ENCODE measurements around the gene ZNF423.

ZNF423 gene

DNA sequence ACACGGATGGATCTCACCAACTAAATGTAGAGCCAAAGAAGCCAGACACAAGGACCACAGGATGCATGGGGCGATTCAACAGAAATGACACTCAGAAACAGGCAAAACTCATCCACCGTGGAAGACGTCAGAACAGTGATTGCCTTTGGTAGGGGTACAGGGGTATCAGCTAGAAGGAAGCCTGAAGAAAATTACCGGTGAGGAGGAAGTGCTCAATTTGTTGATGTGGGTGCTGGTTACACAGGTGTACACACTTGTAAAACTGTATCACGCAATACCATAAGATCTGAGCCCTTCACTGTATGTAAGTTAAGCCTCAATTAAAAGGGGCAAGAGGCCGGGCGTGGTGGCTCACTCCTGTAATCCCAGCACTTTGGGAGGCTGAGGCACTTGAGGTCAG is 256.2 kb downstream of the ZNF423 start:
- ChIA-PET POLR2A (no interaction called here), CTCF (no interaction called here)
- TF ChIP-seq ELF4 (IDR thresholded peaks at IDR 0.05) (no peak), TARDBP (IDR thresholded peaks at IDR 0.05) (no peak), CTBP1 (IDR thresholded peaks at IDR 0.05; ENCODE audit: borderline replicate concordance) (no peak), ARNT (IDR thresholded peaks at IDR 0.05) (no peak), HDGF (IDR thresholded peaks at IDR 0.05; ENCODE audit: borderline replicate concordance) (no peak), BHLHE40 (IDR thresholded peaks at IDR 0.05; ENCODE audit: borderline replicate concordance) (no peak)
- TF ChIP-seq, protein P1, sequence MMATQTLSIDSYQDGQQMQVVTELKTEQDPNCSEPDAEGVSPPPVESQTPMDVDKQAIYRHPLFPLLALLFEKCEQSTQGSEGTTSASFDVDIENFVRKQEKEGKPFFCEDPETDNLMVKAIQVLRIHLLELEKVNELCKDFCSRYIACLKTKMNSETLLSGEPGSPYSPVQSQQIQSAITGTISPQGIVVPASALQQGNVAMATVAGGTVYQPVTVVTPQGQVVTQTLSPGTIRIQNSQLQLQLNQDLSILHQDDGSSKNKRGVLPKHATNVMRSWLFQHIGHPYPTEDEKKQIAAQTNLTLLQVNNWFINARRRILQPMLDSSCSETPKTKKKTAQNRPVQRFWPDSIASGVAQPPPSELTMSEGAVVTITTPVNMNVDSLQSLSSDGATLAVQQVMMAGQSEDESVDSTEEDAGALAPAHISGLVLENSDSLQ (IDR thresholded peaks at IDR 0.05): no peak
- DNase-seq (ENCODE audit: extremely low spot score): no peak

DNA sequence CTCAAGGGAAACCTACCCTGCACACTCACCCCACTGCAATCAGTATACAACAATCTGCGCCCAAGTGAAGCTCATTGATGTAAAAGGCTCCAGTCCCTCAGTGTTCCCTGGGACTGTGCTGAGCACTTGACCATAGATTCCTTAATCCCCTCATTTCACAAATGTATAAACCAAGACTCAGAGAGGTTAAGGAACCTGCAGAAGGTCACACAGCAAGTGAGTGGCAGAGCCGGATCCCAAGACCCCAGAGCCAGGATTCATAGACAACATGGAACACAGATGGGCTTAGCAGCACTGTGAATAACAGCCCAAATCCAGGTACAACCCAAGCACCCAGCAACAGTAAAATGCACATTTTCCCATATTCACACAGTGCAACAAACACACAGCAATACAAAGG is 256.6 kb downstream of the ZNF423 start:
- DNase-seq (ENCODE audit: extremely low spot score): no peak
- POLR2A ChIA-PET: no interaction called here
- TF ChIP-seq NFRKB (IDR thresholded peaks at IDR 0.05): no peak
- no peak for TF ChIP-seq ZNF384 (IDR thresholded peaks at IDR 0.05)
- no peak for TF ChIP-seq LEF1 (IDR thresholded peaks at IDR 0.05; ENCODE audit: borderline replicate concordance)
- no peak for TF ChIP-seq L3MBTL2 (conservative IDR thresholded peaks at IDR 0.05)
- TF ChIP-seq FOXA1 (IDR thresholded peaks at IDR 0.05): no peak
- TF ChIP-seq BHLHE40 (IDR thresholded peaks at IDR 0.05; ENCODE audit: borderline replicate concordance): no peak
- no peak for TF ChIP-seq ARNT (IDR thresholded peaks at IDR 0.05)
- TF ChIP-seq CTBP1 (IDR thresholded peaks at IDR 0.05; ENCODE audit: borderline replicate concordance): no peak
- no peak for TF ChIP-seq ELF4 (IDR thresholded peaks at IDR 0.05)
- no peak for TF ChIP-seq SUZ12 (IDR thresholded peaks at IDR 0.05)
- TF ChIP-seq TARDBP (IDR thresholded peaks at IDR 0.05): no peak
- no peak for TF ChIP-seq FOXM1 (IDR thresholded peaks at IDR 0.05; ENCODE audit: borderline replicate concordance)
- TF ChIP-seq SP1 (IDR thresholded peaks at IDR 0.05): no peak
- TF ChIP-seq, protein P1 (IDR thresholded peaks at IDR 0.05): no peak
- no peak for TF ChIP-seq HDGF (IDR thresholded peaks at IDR 0.05; ENCODE audit: borderline replicate concordance)
- TF ChIP-seq FOXK2 (IDR thresholded peaks at IDR 0.05): no peak
- CTCF ChIA-PET: no interaction called here

DNA sequence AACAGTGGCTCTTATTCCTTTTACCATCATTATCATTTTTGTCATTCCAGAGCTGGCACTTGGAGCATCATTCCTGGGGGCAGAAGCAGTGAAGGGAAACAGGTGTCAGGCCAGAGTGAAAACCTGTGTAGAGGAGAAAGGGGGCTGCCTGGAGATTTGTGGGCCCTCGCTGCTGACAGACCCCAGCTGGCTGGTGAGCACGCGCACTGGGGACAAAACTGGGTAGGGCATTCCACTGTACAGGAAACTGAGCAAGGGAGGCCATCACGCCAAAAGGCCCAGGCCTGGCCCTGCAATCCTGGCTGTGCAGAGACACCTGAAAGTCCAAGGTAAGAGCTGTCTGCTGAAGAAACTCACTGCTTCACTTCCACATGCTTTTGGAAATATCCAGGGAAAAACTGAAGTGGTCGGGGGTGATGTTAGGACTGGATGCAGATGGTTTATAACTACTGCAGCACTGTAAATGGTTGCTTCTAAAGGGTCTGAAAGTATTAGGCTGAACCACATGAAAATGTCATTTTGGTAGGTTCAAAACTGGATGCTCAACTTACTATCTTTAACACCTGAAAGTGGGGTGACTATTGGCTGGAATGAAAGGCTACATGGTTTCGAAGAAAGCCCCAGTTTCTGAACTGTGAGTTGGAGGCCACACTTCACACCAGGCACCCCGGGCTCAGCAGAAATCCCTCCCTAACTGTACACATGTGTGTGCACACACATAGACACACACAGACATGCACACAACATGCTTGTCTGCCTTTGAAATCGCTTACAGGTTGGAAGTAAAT is 257.3 kb downstream of the ZNF423 start:
- POLR2A ChIA-PET: no interaction called here
- CTCF ChIA-PET: no interaction called here
- TF ChIP-seq, protein P1 (IDR thresholded peaks at IDR 0.05): no peak
- TF ChIP-seq SP1 (IDR thresholded peaks at IDR 0.05) (no peak), TARDBP (IDR thresholded peaks at IDR 0.05) (no peak), FOXA1 (IDR thresholded peaks at IDR 0.05) (no peak), FOXM1 (IDR thresholded peaks at IDR 0.05; ENCODE audit: borderline replicate concordance) (no peak), NFRKB (IDR thresholded peaks at IDR 0.05) (no peak), ELF4 (IDR thresholded peaks at IDR 0.05) (no peak), ZNF384 (IDR thresholded peaks at IDR 0.05) (no peak), BHLHE40 (IDR thresholded peaks at IDR 0.05; ENCODE audit: borderline replicate concordance) (no peak), FOXK2 (IDR thresholded peaks at IDR 0.05) (no peak), L3MBTL2 (conservative IDR thresholded peaks at IDR 0.05) (no peak), CTBP1 (IDR thresholded peaks at IDR 0.05; ENCODE audit: borderline replicate concordance) (no peak), SUZ12 (IDR thresholded peaks at IDR 0.05) (no peak), HDGF (IDR thresholded peaks at IDR 0.05; ENCODE audit: borderline replicate concordance) (no peak), LEF1 (IDR thresholded peaks at IDR 0.05; ENCODE audit: borderline replicate concordance) (no peak), ARNT (IDR thresholded peaks at IDR 0.05) (no peak)
- DNase-seq (ENCODE audit: extremely low spot score): no peak

DNA sequence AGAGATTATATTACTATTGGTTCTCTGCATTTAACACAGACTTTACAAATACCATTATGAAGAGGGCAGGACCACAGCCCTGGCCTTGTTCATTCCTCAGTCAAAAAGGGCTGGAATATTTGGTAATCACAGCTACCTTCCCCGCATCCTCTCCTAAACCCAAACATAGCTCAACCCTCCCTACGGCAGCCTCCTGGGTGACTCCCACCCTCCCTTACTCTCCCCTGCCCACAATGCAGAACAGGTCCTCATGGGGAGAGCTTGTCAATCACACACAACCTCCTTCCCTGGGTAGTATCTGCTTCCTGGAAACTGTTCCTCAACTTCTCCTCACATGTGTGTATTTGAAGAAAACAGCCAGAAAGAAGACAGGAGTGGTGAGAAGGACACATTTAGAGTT is 258.1 kb downstream of the ZNF423 start:
- ChIA-PET CTCF (no interaction called here), POLR2A (no interaction called here)
- no peak for DNase-seq (ENCODE audit: extremely low spot score)
- TF ChIP-seq ZNF384 (IDR thresholded peaks at IDR 0.05) (no peak), FOXK2 (IDR thresholded peaks at IDR 0.05) (no peak), SP1 (IDR thresholded peaks at IDR 0.05) (no peak), FOXM1 (IDR thresholded peaks at IDR 0.05; ENCODE audit: borderline replicate concordance) (no peak)

DNA sequence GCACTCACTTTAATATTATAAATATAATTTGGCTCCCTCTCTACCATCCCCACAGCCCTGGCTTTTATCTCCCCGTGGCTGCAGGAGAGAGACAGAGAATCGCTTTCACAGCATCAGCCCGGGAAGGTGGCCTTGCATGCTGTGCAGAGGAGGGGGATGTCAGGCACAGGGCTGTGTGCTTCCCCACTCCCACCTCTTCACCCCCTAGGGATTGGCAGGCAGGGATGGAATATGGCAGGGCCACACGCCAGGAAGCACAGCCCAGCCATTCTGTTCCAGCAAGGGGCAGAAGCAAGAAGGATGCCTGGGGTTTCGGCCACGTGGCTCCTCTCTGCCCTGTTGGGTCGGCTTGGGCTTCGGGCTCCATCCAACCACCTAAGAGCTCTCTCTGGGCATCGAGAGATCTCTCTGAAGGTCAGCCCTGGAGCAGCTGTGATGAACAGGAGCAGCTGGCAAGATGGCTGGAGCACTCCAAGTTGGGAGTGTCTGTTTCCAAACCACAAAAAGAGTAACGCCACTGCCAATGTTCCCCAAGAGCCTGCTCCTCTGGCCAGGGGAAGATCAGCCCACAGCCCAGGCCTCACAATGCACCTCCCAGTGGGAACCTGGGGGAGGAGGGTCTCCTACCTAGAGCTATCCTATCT is 259.1 kb downstream of the ZNF423 start:
- POLR2A ChIA-PET: no interaction called here
- DNase-seq (ENCODE audit: extremely low spot score): no peak
- TF ChIP-seq CTBP1 (IDR thresholded peaks at IDR 0.05; ENCODE audit: borderline replicate concordance) (no peak), HDGF (IDR thresholded peaks at IDR 0.05; ENCODE audit: borderline replicate concordance) (no peak), TARDBP (IDR thresholded peaks at IDR 0.05) (no peak), ELF4 (IDR thresholded peaks at IDR 0.05) (no peak), BHLHE40 (IDR thresholded peaks at IDR 0.05; ENCODE audit: borderline replicate concordance) (no peak), SUZ12 (IDR thresholded peaks at IDR 0.05) (no peak)
- CTCF ChIA-PET: interaction anchor here (1.1 kb wide), 3 partner anchors 13 to 260 kb away, joined by 3 to 8 read pairs (median 4); no protein-coding TSS in a partner anchor

DNA sequence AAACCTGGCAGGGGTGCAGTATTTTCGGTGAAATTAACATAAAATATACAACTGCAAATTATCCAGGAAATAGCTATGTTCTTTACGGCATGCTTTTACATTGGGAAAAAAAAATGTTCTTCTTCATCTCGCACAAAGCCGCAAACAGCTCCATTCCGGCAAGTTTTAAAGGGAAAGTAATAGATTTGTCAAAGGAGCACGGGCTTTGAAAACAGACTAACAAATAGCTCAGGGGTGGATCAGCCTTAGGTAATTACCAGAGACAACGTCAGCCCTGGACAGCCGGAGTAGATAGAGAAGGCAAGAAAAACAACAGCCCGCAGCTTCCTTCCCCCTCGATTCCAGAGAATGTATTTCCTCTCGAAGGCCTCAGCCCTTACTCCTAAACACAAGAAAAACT is 259.8 kb downstream of the ZNF423 start:
- ChIA-PET CTCF (interaction anchor here (1.1 kb wide), 3 partner anchors 12 to 261 kb away, joined by 3 to 8 read pairs (median 4); no protein-coding TSS in a partner anchor), POLR2A (no interaction called here)
- TF ChIP-seq ARNT (IDR thresholded peaks at IDR 0.05): no peak
- TF ChIP-seq ELF4 (IDR thresholded peaks at IDR 0.05): no peak
- no peak for TF ChIP-seq TARDBP (IDR thresholded peaks at IDR 0.05)
- TF ChIP-seq FOXM1 (IDR thresholded peaks at IDR 0.05; ENCODE audit: borderline replicate concordance): no peak
- no peak for TF ChIP-seq NFRKB (IDR thresholded peaks at IDR 0.05)
- no peak for DNase-seq (ENCODE audit: extremely low spot score)
